OCI-LY7 (cell line): ENCODE data around the gene NCOA7. TPM values are rescaled to one million over a fixed set of nuclear protein-coding genes. Genes with fewer than 3 reads are reported as not detected.

Experiments
- BruUV-seq: library from RNA; stranded (reverse); fragments of 400-500 nt; replicated peaks from 2 replicates; lab custom pipeline; 2021; lab: Mats Ljungman, UMichigan
- CTCF ChIA-PET: fragments of 300-600 bp; sonication (Branson Sonifier 250); formaldehyde crosslinking; loops from one replicate; lab custom pipeline; 2022; ENCODE audit warnings: antibody characterized with exemption; ENCODE audit not compliant: unreplicated experiment; lab: Charles Lee
- POLR2A ChIA-PET: fragments of 300-600 bp; sonication (Branson Sonifier 250); formaldehyde crosslinking; loops from one replicate; lab custom pipeline; 2022; ENCODE audit warnings: antibody characterized with exemption; lab: Charles Lee
- DNase-seq: peaks from one replicate; pipeline ENCODE4 v3.0.0-alpha.2; 2015; ENCODE audit warnings: low spot score
- H2AFZ ChIP-seq: fragments of 200-600 bp; sonication (generic), shearing (Covaris generic); 2 replicates; pipeline ENCODE4 v1.6.1; 2014; ENCODE audit warnings: mild to moderate bottlenecking, antibody characterized with exemption, low read length, moderate library complexity
- H3K27ac ChIP-seq: fragments of 200-600 bp; sonication (generic); 2 replicates; pipeline ENCODE4 v1.5.1; 2014; ENCODE audit warnings: mixed run types, low read depth, mild to moderate bottlenecking, moderate library complexity, low read length, inconsistent platforms; ENCODE audit not compliant: poor library complexity, severe bottlenecking
- H3K36me3 ChIP-seq: fragments of 200-600 bp; sonication (generic); 2 replicates; pipeline ENCODE4 v1.6.1; 2014; ENCODE audit warnings: mild to moderate bottlenecking, antibody characterized with exemption, low read length, moderate library complexity, mixed read lengths; ENCODE audit not compliant: insufficient read depth
- H3K4me1 ChIP-seq: fragments of 200-600 bp; sonication (generic); 2 replicates; pipeline ENCODE4 v1.5.1; 2014; ENCODE audit warnings: mild to moderate bottlenecking, low read length; ENCODE audit not compliant: insufficient read depth, poor library complexity, severe bottlenecking
- H3K4me2 ChIP-seq: fragments of 200-600 bp; sonication (generic); 2 replicates; pipeline ENCODE4 v1.6.1; 2014; ENCODE audit warnings: mild to moderate bottlenecking, low read length
- H3K4me3 ChIP-seq: fragments of 200-600 bp; sonication (generic); 2 replicates; pipeline ENCODE4 v1.5.1; 2014; ENCODE audit warnings: mild to moderate bottlenecking, low read depth, low read length; ENCODE audit not compliant: poor library complexity, severe bottlenecking
- H3K79me2 ChIP-seq: fragments of 200-600 bp; sonication (generic); 2 replicates; pipeline ENCODE4 v1.6.1; 2016; ENCODE audit warnings: low read depth, mild to moderate bottlenecking, low read length, moderate library complexity, mixed read lengths; ENCODE audit not compliant: insufficient read depth
- H3K9me2 ChIP-seq: fragments of 200-600 bp; sonication (generic); 2 replicates; pipeline ENCODE4 v1.6.1; 2016; ENCODE audit warnings: mild to moderate bottlenecking, low read length, mixed read lengths; ENCODE audit not compliant: insufficient read depth
- H3K9me3 ChIP-seq: fragments of 200-600 bp; sonication (generic); 2 replicates; pipeline ENCODE4 v1.6.1; 2014; ENCODE audit warnings: mild to moderate bottlenecking, mixed run types, low read length, mixed read lengths
- H4K20me1 ChIP-seq: fragments of 200-600 bp; sonication (generic); 2 replicates; pipeline ENCODE4 v1.6.1; 2014; ENCODE audit warnings: mild to moderate bottlenecking, antibody characterized with exemption, low read length, moderate library complexity, mixed read lengths; ENCODE audit not compliant: insufficient read depth
- CTCF ChIP-seq: fragments of 200-600 bp; sonication (generic); conservative IDR thresholded peaks from 2 replicates; pipeline ENCODE4 v1.5.1; 2014; ENCODE audit warnings: mild to moderate bottlenecking, antibody characterized with exemption, low read length, moderate library complexity, mixed read lengths
- EZH2phosphoT487 ChIP-seq: fragments of 200-600 bp; sonication (generic); IDR thresholded peaks from 2 replicates; pipeline ENCODE4 v1.6.1; 2018; ENCODE audit warnings: low read depth, borderline replicate concordance, mild to moderate bottlenecking, mixed run types, antibody characterized with exemption, low read length, moderate library complexity, mixed read lengths
- intact Hi-C: fragments of 100-400 bp; cut with micrococcal nuclease; formaldehyde crosslinking; loops from one replicate; pipeline ENCODE4 v1.10.0; 2022; ENCODE audit not compliant: unreplicated experiment
- total RNA-seq, 2 experiments: library from RNA; depleted of rRNA in 1 of 2; stranded (reverse); fragments of >200 nt in 1 of 2; shearing (Covaris generic) in 1 of 2; gene quantifications; 2 replicates each; pipeline ENCODE4 v1.2.3, GENCODE V29; 2014 to 2022

The NCOA7 gene
- total RNA-seq, 2 experiments from 2014 or later, result 14.8 to 52.2 TPM

- no peaks in the 10 kb centered on the region for H3K4me1 ChIP-seq
- intact Hi-C loops, result no loop called here
- H3K9me2 ChIP-seq, result no peaks in the 10 kb centered on the region
- TF ChIP-seq EZH2phosphoT487 (no peak), CTCF (no peak)
- CTCF ChIA-PET, result no interaction called here
- no peak overlapping the region for H3K27ac ChIP-seq
- no peaks in the 10 kb centered on the region for H4K20me1 ChIP-seq
- no peak for DNase-seq
- H3K4me2 ChIP-seq, result no peak overlapping the region
- no peak overlapping the region for H2AFZ ChIP-seq
- no peak overlapping the region for H3K4me3 ChIP-seq
- H3K36me3 ChIP-seq, result peaks cover 91% of the 10 kb centered on the region
- POLR2A ChIA-PET, result interaction anchor here (0.8 kb wide), 1 partner anchor 258 kb away, joined by 4 read pairs; no protein-coding TSS in a partner anchor
- H3K9me3 ChIP-seq, result no peaks in the 10 kb centered on the region
- no TSS peak for BruUV-seq
- H3K79me2 ChIP-seq, result no peaks in the 10 kb centered on the region
Observed at GRCh38 chr6:125884634-125885371, 94.0 kb downstream of the NCOA7 start.

- intact Hi-C loops, result no loop called here
- Histone ChIP-seq H3K79me2 (no peaks in the 10 kb centered on the region), H3K36me3 (peaks cover 94% of the 10 kb centered on the region), H3K4me3 (no peak overlapping the region), H3K4me2 (no peak overlapping the region), H3K9me2 (no peaks in the 10 kb centered on the region), H3K4me1 (no peaks in the 10 kb centered on the region), H3K27ac (no peak overlapping the region), H3K9me3 (no peaks in the 10 kb centered on the region), H4K20me1 (no peaks in the 10 kb centered on the region), H2AFZ (no peak overlapping the region)
- DNase-seq, result no peak
- no peak for TF ChIP-seq EZH2phosphoT487
- no peak for TF ChIP-seq CTCF
- ChIA-PET CTCF (no interaction called here), POLR2A (interaction anchor here (0.9 kb wide), 1 partner anchor 10 kb away, joined by 3 read pairs; no protein-coding TSS in a partner anchor)
- BruUV-seq, result no TSS peak
Observed at GRCh38 chr6:125886021-125886420, 95.3 kb downstream of the NCOA7 start.

- Histone ChIP-seq H4K20me1 (no peaks in the 10 kb centered on the region), H3K27ac (no peak overlapping the region), H3K4me3 (no peak overlapping the region), H3K9me2 (no peaks in the 10 kb centered on the region), H3K4me1 (no peaks in the 10 kb centered on the region), H3K36me3 (peaks cover 94% of the 10 kb centered on the region), H3K79me2 (no peaks in the 10 kb centered on the region), H2AFZ (no peak overlapping the region), H3K9me3 (no peaks in the 10 kb centered on the region), H3K4me2 (no peak overlapping the region)
- no peak for DNase-seq
- TF ChIP-seq CTCF, result no peak
- TF ChIP-seq EZH2phosphoT487, result no peak
- BruUV-seq, result TSS peak; percentile 1
- intact Hi-C loops, result no loop called here
- POLR2A ChIA-PET, result no interaction called here
- CTCF ChIA-PET, result no interaction called here
Observed at GRCh38 chr6:125886914-125887313, 96.2 kb downstream of the NCOA7 start.
